K562 (cell line): Measurements from ENCODE around the gene RPLP2.

Experiments
- BHLHE40 ChIP-seq: IDR thresholded peaks from 2 replicates; pipeline ENCODE4 v1.6.1; 2011; ENCODE audit warnings: low read length, improper control_type of control experiment
- CTCF ChIP-seq, 3 experiments: IDR thresholded peaks in 2 of 3; conservative IDR thresholded peaks in 1 of 3; 2 replicates each; pipeline ENCODE4 v1.5.1; 2011 to 2012; ENCODE audit warnings: low read length in 3 of 3, mild to moderate bottlenecking in 3 of 3, control low read depth in 2 of 3, improper control_type of control experiment in 1 of 3, inconsistent platforms in 1 of 3, low read depth in 1 of 3, mixed read lengths in 1 of 3, moderate library complexity in 1 of 3; ENCODE audit not compliant: insufficient read depth in 2 of 3
- ETV5 ChIP-seq: sonication (generic); formaldehyde crosslinking; IDR thresholded peaks from 2 replicates; pipeline ENCODE4 v1.4.0; 2020; ENCODE audit warnings: low read depth, mild to moderate bottlenecking, missing genetic modification reagents
- TF ChIP-seq, protein P1 (sequence below): fragments of 450-650 bp; IDR thresholded peaks from 2 replicates; pipeline ENCODE4 v1.6.1; 2016; ENCODE audit warnings: mild to moderate bottlenecking

- TF ChIP-seq BHLHE40: no peak
- TF ChIP-seq, protein P1, sequence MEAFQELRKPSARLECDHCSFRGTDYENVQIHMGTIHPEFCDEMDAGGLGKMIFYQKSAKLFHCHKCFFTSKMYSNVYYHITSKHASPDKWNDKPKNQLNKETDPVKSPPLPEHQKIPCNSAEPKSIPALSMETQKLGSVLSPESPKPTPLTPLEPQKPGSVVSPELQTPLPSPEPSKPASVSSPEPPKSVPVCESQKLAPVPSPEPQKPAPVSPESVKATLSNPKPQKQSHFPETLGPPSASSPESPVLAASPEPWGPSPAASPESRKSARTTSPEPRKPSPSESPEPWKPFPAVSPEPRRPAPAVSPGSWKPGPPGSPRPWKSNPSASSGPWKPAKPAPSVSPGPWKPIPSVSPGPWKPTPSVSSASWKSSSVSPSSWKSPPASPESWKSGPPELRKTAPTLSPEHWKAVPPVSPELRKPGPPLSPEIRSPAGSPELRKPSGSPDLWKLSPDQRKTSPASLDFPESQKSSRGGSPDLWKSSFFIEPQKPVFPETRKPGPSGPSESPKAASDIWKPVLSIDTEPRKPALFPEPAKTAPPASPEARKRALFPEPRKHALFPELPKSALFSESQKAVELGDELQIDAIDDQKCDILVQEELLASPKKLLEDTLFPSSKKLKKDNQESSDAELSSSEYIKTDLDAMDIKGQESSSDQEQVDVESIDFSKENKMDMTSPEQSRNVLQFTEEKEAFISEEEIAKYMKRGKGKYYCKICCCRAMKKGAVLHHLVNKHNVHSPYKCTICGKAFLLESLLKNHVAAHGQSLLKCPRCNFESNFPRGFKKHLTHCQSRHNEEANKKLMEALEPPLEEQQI: no peak
- peak; percentile 42 to 64 (median 56); a peak in 5 of 6 replicates for TF ChIP-seq CTCF (IDR thresholded peaks at IDR 0.05 in 2 of 3, conservative IDR thresholded peaks at IDR 0.05 in 1 of 3; ENCODE audit: insufficient read depth in 2 of 3, low read depth in 1 of 3, low read length in 3 of 3)
- TF ChIP-seq ETV5 (CRISPR knock-in tag): no peak
These were observed 41.3 kb downstream of the RPLP2 start for GRCh38 chr11:850775-851763.
